Stimulated activated CD4-positive, alpha-beta T cell treated with anti-CD3 and anti-CD28 coated beads, TNF-alpha, amount 100 ng/mL, for 48 hours (primary cell): ENCODE results near the gene DLG4.
"Not testable (repeated sequence)": the region's sequence is repeated elsewhere in the genome, so short reads cannot be mapped to it uniquely, and the experiment has no call there.

Experiments used
- DNase-seq, 3 donors: peaks; one replicate each; pipeline ENCODE4 v3.0.0-alpha.2; 2020; ENCODE audit warnings: low read depth in 3 of 3

The DLG4 gene

DNA sequence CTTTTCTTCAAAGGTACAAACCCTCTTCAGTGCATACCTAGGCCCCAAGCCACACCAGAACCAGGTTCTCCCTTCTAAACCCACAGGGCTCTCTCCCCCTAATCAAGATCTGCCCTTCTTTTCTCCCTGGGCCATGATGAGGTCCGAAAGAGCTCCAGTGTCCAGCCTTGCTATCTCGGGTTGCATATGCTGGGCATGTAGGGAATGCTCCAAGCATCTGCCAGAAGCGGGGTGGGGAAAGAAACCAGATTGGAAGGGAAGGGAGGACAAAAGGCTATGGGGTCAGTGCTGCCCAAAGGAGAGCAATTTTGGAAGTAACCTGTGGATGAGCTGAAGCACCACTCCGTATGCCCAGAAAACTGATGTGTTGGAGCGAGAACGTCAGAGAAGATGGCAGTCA lies 29.6 kb upstream of the DLG4 start:
- DNase-seq: no peak

DNA sequence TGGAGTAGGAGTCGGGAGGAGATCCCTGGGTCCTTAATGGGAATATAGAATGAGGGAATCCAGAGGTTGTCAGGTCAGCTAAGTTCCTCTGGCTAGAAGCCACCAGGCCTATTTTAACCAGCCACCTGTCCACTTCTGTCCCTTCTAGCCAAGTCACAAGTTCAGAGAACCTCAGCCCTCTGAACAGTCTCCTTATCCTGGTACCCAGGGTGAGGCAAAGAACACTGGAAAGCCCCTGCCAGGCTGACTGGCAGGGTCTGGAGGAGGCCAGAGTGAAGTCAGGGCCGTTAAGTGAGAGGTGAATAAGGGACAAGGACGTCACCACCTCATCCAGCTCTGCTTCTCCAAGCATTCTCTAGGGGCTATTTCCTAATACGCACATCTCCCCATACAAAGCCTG lies 29.2 kb upstream of the DLG4 start:
- no peak for DNase-seq

GRCh38 chr17:7246779-7247178 lies 27.1 kb upstream of the DLG4 start:
- no peak for DNase-seq

DNA sequence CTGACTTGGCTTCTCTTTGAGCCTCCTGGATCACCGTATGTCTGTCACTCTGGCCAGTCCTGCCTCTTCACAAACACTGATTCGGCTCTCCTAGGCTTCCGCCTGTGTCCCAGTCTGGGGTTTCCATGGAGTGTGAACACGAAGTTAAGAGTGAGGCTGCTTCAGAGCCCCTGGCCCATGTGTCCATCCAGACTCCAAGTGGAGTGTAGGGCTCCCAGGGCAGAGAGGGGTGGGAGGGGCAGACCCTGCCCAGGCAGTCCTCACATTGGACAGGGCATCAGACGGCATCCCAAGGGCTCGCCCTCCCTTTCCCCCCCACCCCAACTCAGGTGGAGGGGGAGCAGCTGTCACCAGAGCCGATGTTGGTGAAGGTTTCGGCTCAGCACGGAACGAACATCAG lies 24.2 kb upstream of the DLG4 start:
- DNase-seq: not testable (repeated sequence)

GRCh38 chr17:7243453-7243729 lies 23.8 kb upstream of the DLG4 start:
- no peak for DNase-seq

DNA sequence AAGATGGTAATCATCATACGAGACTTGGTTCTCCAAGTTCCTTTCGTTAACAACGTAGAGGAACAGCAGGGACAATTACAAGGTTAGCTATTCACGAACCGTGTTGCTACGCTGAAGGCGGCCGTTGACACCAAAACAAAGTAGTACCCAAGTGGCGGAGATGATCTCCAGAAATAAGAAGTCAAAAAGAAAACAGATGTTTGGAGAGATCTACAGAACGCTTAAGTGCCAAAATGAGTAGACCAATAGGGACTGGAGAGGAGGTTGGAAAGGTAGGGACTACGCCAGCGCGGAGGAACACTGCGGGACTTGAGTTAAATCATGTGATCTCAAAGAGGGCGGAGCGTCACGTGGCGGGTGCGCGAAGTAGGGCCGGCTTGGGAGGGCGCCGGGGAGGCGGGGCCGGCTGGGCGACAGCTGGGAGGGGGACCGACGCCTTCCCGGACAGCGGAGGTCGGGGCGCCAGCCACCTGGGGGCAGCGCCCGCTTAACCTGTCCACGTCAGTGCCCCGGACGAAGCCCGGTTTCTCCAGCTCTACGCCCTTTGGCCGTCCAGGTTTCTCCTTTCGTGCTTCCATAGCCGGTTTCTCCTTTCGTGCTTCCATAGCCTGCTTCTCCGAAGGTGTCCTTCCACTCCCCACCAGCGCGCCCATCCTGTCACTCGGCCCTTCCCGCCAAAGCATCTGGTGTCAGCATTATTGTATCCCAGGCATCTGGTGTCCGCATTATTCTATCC lies 23.2 kb upstream of the DLG4 start:
- peak; percentile 80 to 88 (median 83) for DNase-seq

- peak; percentile 84 to 91 (median 89) for DNase-seq
Measured at GRCh38 chr17:7241783-7242716, 22.4 kb upstream of the DLG4 start, which contains the start of gene GABARAP. Gene GABARAP, minus strand, starts transcription at chr17:7242449. Its CDS starts 119 bp downstream, at chr17:7242330.

GRCh38 chr17:7241090-7241733 lies 21.6 kb upstream of the DLG4 start:
- no peak for DNase-seq

DNA sequence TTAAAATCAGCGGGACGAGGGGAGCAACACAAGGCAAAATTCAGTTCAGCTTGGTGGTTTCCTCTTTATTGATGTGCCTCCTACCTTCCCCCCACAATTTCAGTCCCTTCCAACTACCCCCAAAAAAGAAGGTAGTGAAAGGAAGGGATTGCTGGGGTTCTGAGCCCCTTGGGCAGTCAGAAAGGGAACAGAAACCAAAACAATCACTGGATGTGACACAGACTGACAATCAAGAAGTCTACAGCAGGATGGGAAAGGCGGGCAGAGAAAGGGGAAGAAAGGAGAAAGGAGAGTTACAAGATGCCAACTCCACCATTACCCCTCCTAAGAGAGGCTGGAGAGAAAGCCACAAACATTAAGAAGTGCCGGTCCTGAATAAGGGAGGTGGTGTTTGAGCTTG lies 20.7 kb upstream of the DLG4 start:
- no peak for DNase-seq

DNA sequence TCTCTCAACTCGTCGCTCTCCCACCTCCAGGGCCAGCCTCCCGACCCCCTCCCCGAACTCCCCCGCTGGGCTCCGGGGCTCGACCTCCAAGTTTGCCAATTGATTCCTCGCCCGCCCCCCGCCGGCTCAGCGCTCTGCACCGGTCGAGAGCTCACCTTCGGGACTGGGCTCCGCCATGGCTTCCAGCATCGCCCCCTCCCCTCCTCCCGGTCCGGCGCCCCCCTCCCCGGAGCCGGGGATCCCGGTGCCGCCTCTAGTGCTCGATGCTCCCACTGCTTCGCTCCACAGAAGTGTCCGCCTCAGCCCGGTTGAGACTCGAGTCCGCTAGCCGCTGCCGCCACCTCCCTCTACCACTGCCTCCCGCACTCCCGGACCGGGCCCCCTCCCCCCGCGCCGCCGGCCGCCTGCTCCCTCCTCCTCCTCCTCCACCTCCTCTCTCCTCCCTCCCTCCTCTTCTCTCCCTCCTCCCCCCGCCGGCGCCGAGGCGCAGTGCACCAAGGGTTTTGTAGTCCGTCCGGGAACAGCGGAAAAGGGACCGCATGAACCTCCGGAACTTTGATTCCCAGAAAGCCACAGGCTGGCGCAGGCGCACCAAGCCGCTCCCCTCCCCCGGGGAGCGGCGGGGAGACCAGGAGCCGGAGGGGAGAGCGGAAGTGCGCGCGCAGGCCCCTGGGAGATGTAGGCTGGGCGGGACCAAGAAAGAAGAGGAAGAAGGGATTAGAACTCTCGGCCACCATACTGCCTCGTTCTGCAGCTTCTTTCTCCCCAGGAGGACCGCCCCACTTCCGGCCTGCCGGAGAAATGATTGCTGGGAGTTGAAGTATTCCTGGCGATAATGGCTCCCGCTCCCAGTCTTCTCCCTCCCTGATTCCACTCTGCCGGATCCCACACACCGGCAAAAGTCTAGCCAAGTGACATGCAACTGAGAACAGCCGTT lies 19.7 kb upstream of the DLG4 start, which contains the start of gene PHF23:
PHF23 (minus strand) TSS at position 367 of the 937 bp plus-strand sequence; CDS start at position 189, 178 bp downstream.
- peak; percentile 93 to 97 (median 95) for DNase-seq

DNA sequence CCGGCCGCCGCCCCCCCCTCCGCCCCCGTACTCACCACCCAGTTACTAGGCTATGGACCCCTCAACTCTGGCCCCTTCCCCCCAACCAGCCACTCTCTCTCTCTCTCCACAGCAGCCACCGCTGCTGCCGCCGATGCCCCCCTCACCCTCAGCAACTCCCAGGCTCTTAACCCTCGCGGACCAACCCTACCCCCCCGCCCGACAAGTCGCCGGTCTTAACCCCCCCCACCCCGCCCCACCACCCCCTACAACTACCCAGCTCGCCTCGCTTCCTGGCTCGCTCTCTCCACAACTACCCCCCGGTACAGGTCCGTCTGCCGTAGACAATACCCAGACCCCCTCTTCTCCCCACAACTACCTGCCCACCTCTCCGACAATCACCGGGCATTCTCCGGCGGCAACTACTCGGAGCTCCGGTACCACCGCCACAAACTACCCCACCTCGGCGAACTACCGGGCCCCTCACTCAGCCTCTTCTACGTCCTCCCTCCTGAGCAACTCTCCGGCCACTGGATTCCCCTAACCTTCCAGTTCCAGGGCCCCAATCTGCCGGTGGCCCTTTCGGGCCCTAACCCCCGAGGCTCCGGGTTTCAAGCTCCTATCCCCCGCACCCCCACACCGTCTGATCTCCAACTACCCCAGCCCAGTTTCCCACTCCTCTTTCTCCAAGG lies 18.9 kb upstream of the DLG4 start:
- no peak for DNase-seq

GRCh38 chr17:7237761-7238419 lies 18.3 kb upstream of the DLG4 start:
- peak; percentile 70 to 83 (median 76) for DNase-seq

DNA sequence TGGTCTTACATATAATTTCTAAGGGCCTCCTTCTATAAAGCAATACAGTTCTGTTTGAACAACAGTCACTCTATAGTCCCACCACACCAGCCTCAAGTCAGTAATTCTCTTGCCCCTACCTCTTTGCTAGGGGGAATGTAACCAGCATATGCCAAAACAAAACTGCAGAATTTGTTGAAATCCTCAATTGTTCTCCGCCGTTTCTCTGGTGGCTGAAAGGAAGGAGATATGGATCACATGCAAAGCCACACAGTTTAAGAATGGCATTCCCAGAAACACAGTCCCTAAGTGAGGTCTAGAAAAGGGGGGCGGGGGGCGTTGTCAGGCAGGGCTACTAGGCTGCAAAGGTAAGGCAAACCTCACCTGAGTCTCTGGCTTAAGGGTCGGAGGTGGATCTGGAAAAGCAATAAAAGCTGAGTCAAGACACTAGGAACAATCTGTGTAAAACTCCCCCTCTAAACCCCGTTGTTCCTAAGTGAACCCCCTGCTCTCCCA lies 17.7 kb upstream of the DLG4 start:
- no peak for DNase-seq

DNA sequence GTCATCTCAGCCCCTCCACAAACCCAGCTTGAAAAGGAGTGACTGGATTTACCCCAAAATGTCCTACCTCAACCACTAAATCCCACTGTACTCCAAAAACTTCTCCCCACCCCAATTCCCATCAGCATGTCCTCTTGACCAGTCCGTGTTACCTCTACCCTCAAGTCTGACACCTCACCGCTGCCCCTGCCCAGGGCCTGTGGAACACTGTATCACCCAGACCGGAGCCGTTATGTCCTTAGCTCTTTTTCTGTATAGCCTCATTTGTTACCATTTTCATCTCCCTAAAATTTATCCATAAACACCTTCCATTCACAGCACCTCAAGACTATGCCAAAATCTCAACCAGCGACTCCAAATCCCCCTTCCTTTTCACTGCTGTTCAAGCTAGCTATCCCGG lies 17.2 kb upstream of the DLG4 start:
- DNase-seq: no peak

GRCh38 chr17:7235693-7236665 lies 16.3 kb upstream of the DLG4 start:
- no peak for DNase-seq

DNA sequence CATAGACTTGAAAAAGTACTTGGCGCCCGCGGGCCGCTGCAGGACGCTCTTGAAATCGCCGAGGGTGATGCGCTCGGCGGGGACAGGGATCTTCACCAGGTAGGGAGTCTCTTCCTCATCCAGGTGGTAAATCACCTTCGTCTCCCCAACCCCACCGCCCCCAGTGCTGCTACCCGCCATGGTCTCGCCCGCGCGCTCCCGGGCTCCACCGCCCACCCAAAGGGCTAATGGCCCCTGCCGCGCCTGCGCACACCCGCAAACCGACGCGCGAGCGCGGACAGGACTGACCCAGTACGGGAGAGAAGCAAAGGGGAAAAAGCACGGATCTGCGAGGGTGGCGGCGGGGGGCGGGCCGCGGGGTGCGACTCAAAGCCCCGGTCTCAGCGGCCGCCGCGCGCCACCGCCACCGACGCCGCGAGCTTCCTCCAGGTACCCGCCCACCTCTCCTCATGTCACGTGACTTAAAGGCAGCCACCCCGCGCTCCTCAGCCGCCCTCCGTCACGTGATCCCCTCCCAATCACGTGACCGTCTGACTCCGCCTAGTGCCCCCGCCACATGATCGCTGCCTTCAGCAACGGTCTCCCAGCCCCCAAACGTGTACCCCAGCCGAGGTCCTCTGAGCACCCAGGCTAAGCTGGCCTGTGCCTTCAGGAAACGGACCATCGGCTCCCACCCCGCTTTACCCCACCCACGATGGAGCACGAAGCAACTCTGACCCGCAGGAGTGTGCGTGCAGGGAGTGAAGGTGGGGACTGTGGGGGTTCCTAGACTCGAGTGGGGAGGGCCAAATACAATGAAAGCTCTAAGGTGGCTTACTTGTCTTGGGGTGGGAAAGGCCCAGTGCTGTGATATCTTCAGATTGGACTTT lies 14.7 kb upstream of the DLG4 start, which contains the start of gene DVL2:
DVL2 (minus strand) TSS at position 435 of the 869 bp plus-strand sequence; CDS start at position 180, 255 bp downstream.
- peak; percentile 89 to 95 (median 92) for DNase-seq

DNA sequence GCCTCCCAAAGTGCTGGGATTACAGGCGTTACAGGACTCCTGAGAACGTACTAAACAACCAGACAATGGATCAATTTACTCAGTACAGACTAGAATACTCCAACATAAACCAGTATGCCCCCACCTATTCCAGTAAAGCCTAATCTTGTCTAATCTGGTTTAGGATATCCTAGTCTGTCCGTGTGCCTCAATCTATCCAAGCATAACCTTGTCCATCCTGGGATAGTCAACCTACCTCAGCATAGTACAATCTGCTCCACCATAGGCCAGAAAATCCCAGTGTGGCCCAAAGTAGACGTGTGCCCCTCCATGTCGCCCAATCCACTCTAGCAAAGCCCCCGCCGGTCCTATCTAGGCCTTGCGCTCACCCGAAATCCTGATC lies 14.1 kb upstream of the DLG4 start:
- no peak for DNase-seq

DNA sequence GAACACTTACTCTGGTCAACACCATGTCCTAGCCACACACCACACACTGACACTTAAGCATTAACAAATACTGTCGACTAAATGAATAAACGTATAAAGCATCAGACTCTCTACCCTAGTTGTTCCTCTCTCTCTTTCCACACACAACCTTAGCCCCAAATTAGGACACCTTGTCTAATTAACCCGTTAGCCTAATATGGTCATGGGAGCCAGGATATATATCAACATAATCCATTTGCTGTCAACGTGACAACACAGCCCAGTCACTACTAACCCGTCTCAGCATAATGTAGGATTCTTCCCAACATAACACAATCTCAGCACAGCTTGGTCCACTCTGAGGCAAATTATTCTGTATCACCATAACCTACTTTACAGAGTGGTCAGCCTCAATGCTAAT lies 12.5 kb upstream of the DLG4 start:
- no peak for DNase-seq
